Left hindlimb (tissue), 1 donor: ENCODE data around the gene PHACTR1.
"Not testable (repeated sequence)": the region's sequence is repeated elsewhere in the genome, so short reads cannot be mapped to it uniquely, and the experiment has no call there.

Experiments used
- DNase-seq: peaks from one replicate; pipeline ENCODE4 v3.0.0-alpha.2; 2018

Gene PHACTR1

GRCh38 chr6:12716298-12716916 lies at the start of gene PHACTR1:
PHACTR1 (plus strand) TSS chr6:12716767.
- no peak for DNase-seq

GRCh38 chr6:12666886-12667285 lies 49.7 kb upstream of the PHACTR1 start:
- no peak for DNase-seq

GRCh38 chr6:12675931-12676330 lies 40.6 kb upstream of the PHACTR1 start:
- DNase-seq, result no peak

GRCh38 chr6:12679341-12679740 lies 37.2 kb upstream of the PHACTR1 start:
- DNase-seq, result no peak

- no peak for DNase-seq
These were observed 23.4 kb upstream of the PHACTR1 start for GRCh38 chr6:12693122-12693521.

- no peak for DNase-seq
These were observed 18.3 kb upstream of the PHACTR1 start for GRCh38 chr6:12698298-12698697.

GRCh38 chr6:12704946-12705345 lies 11.6 kb upstream of the PHACTR1 start:
- no peak for DNase-seq

- no peak for DNase-seq
These were observed 7.5 kb upstream of the PHACTR1 start for GRCh38 chr6:12709116-12709515.

- DNase-seq, result no peak
These were observed 6.9 kb upstream of the PHACTR1 start for GRCh38 chr6:12709556-12710232.

GRCh38 chr6:12710921-12711320 lies 5.6 kb upstream of the PHACTR1 start:
- DNase-seq, result no peak

- DNase-seq, result no peak
These were observed 2.5 kb upstream of the PHACTR1 start for GRCh38 chr6:12714022-12714421.

- no peak for DNase-seq
These were observed 1.1 kb upstream of the PHACTR1 start for GRCh38 chr6:12715437-12715836.

GRCh38 chr6:12717356-12717755 lies 789 bp downstream of the PHACTR1 start:
- no peak for DNase-seq

GRCh38 chr6:12718015-12718414 lies 1.4 kb downstream of the PHACTR1 start:
- DNase-seq, result no peak

- no peak for DNase-seq
These were observed 2.5 kb downstream of the PHACTR1 start for GRCh38 chr6:12719017-12719416.

GRCh38 chr6:12720310-12720709 lies 3.7 kb downstream of the PHACTR1 start:
- DNase-seq, result no peak

- DNase-seq, result no peak
These were observed 8.7 kb downstream of the PHACTR1 start for GRCh38 chr6:12725263-12725662.

- no peak for DNase-seq
These were observed 12.9 kb downstream of the PHACTR1 start for GRCh38 chr6:12729467-12729866.

- not testable (repeated sequence) for DNase-seq
These were observed 14.2 kb downstream of the PHACTR1 start for GRCh38 chr6:12730809-12731208.

- no peak for DNase-seq
These were observed 17.3 kb downstream of the PHACTR1 start for GRCh38 chr6:12733876-12734275.

- DNase-seq, result no peak
These were observed 19.2 kb downstream of the PHACTR1 start for GRCh38 chr6:12735786-12736185.

- no peak for DNase-seq
These were observed 31.8 kb downstream of the PHACTR1 start for GRCh38 chr6:12748411-12748810.

- no peak for DNase-seq
These were observed 32.4 kb downstream of the PHACTR1 start for GRCh38 chr6:12748815-12749521.
